Effector CD8-positive, alpha-beta T cell (primary cell): ENCODE measurements around the gene TEPSIN.
A peak's percentile ranks its signal among the peaks of the same experiment; 100 is the strongest.

Experiments used
- DNase-seq: peaks from one replicate; lab custom pipeline; 2025; lab: John Stamatoyannopoulos, UW

The TEPSIN gene

DNA sequence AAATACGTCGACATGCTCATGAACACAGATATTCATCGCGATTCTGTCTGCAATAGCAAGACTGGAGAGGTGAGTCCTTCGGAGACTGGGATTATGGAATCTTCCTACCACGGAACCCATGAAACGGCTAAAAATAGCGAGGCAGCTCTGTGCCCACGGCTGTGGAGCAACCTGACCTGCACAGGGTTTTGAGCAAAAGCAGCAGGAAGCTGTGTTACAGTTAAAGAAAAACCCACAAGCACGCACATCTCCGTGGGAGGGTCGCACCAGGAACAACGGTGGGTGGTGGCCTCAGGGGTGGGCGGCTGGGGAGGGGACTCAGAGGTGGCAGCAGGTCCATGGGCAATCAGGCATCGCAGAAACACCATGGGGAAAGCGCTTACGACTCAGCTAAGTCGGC is 31.4 kb upstream of the TEPSIN start:
- no peak for DNase-seq

- DNase-seq = no peak
These were observed 28.7 kb upstream of the TEPSIN start for GRCh38 chr17:81267390-81268067.

- no peak for DNase-seq
These were observed 26.7 kb upstream of the TEPSIN start for GRCh38 chr17:81265576-81265975.

DNA sequence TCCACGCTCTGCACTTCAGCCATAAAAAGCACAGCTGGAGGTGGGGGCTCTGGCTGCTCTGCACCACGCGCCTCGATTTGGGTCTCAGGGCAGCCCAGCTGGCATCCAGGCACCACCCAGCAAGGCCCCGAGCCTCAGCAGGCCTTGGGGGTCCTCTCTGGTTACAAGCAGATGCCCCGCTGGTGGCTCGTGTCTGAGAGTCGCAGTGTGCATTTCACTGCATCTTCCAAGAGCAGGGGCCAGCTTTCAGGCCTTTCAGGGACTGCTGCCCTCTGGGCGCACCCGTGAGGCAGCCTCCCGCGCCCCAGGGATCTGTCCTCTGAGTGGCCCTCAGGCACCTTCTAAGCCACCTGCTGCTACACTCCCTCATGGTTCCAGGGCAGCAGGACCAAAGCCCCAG is 25.8 kb upstream of the TEPSIN start:
- DNase-seq = no peak

DNA sequence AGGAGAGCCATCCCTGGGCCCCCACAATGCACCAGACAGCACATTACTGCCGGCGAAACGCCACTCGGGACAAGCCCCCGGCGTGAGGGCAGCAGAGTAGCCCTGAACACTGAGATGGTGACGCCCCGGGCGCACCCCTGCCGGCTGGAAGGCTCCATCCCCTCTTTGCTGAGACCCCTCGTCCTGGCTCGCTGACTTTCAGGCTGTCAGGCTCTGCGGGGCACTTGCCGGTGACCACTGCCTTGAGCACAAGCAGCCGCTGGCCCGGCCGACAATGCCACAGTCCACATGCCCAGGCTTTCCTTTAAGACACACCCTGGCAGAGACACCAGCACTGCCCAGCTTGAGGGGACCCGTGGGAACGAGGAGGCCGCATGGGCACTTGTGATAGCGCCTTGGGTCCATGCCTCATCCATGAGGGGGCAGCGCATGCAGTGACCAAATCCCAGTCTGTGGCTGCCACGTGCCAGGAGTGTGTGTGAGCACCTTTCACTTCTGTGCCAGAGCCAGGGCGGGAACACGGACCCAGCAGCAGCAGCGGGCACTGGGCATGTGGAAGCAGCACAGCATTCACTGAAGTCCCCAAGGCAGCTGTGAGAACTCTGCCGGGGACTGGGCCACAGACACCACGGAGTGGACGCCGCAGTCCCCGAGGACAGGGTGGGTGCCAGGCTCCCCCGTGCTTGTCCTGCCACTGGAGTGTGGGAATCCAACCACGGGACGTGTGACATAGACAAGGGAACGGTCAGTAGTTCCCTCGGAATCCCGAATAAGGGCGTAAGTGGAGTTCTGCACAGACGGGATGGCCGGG is 24.7 kb upstream of the TEPSIN start:
- DNase-seq = no peak

GRCh38 chr17:81261582-81262336 is 22.9 kb upstream of the TEPSIN start:
- DNase-seq = no peak

DNA sequence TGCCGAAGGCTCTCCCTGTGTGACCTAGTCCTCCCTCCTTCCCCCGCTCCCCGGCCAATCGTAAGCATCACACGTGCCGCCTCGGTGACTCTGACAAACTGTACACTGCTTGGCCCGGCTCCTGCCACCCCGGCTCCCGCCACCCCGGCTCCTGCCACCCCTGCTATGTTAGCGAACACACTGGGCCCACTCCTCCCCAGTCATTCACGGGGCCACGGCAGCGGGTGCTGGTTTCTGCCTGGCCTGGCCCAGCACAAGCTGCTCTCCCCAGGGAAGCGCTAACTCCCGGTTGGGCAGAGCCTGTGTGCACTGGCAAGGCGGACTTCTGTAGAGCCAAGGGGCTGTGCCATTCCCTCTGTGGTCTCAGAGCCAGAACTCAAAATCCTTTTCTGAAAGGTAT is 22.2 kb upstream of the TEPSIN start:
- no peak for DNase-seq

- DNase-seq = no peak
These were observed 21.8 kb upstream of the TEPSIN start for GRCh38 chr17:81260641-81261040.

DNA sequence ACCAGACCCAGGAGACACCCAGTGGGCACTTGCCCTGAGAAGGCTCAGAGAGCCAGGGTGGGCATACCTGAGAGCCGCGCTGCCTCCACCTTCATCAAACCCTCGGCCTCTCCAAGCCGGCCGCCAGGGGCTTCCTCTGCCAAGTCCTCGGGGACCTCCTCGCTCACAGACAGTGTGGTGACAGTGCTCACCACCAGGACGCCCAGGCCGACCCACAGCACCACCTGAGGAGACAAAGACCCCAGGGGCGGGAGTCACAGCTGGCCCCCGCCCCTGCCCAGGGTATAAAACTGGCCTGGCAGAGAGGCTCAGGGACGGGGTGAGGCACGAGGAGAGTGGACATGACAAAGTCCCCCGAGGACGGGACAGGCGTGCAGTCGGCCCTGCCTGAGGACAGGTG is 21.3 kb upstream of the TEPSIN start:
- no peak for DNase-seq

GRCh38 chr17:81259058-81259605 is 20.3 kb upstream of the TEPSIN start:
- no peak for DNase-seq

- no peak for DNase-seq
These were observed 19.4 kb upstream of the TEPSIN start for GRCh38 chr17:81258292-81258691.

DNA sequence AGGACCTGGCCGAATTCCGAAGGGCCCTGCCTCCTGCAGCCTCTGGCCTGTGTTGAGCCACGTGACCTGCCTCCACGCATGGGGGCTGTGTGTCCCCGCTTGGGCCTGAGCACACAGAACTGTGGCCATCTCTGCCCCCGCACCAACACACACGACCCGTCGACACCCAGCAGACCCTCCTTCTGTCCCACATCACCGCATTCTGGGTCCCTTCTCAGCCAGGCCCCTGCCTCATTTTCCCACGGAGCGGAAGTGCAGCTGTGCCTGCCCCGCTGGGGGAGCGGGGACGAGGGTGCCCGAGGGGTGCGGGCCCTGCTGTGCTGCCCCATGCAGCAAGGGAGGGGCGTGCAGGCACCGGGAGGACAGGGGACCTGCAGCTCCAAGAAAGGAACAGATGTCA is 18.7 kb upstream of the TEPSIN start:
- no peak for DNase-seq

- no peak for DNase-seq
These were observed 17.8 kb upstream of the TEPSIN start for GRCh38 chr17:81256616-81257015.

- DNase-seq = no peak
These were observed 16.3 kb upstream of the TEPSIN start for GRCh38 chr17:81254955-81255717.

- peak; percentile 40 for DNase-seq
These were observed 14.7 kb upstream of the TEPSIN start for GRCh38 chr17:81253358-81254131.

DNA sequence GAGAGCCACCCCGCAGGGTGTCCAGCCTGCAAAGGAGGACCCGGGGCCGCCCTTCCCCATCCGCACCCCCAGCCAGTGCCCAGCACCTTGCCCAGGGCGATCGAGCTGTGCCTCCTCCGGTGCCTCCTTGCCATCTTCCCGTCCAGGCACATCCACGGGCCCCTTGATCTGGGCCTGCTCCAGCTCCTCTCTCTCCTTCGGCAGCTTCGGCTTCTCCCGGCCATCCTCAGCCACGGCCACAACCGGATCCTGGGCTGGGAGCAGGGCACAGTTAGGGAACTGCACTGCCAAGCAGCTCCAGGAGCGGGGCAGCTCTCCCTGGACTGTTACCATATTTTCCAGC is 14.1 kb upstream of the TEPSIN start:
- DNase-seq = no peak

DNA sequence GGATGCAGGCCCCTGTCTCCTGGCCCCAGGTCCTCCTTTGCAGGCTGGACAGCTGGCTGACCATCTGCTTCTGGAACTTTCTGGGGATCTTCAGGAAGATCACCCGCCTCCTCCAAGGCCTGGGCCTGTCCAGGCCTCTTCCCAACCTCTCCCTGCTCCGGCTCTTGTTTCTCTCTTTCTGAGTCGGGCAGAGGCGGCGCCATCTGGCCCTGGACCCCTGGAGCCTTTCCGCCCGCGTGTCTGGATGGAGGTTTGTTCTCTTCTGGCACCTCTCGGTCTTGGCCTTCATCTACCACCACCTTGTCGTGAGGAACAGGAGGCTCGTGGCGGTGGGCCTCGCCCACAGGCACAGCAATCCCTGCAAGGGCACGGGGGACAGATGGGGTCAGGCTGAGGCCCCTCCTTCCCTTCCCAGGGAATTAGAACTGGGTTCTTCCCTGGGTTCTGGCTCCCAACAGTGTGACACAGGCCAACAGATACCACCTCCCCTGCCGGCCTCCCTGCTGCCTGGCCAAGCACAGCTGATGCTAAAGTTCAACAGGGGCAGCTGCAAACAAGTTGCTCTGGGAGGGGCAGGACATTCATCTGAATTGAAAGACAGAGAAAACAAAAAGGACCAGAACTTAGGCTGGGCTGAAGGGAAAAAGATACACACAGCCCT is 13.6 kb upstream of the TEPSIN start:
- DNase-seq = no peak

- DNase-seq = no peak
These were observed 12.9 kb upstream of the TEPSIN start for GRCh38 chr17:81251709-81252301.

DNA sequence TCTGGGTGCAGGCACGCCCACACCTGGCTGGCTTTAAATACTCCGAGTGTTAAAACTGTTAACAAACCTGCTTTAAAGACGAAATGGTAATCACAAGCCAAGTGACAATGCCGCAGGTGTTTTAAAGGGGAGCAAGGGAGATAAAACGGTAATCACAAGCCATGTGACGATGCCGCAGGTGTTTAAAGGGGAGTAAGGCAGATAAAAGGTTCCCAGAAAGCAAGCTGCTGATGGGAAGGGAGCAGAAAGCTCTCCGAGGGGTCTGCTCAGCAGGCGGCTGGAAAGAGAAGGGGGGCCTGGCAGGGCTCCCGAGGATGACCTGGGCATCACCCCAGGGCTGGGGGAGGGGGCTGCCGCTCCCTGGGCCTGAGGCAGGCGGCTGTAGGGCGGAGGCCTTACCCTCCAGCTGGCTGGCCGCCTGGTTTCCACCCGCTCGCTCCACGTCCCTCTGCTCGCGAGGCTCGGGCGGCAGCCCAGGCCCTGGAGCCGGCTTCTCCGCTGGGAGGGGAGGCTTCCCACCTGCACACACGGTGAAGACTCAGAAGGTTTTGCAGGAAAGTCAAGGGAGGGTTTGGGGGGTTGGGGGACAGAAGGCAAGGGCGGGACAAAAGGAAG is 12.3 kb upstream of the TEPSIN start:
- DNase-seq = no peak
